GM18907 (cell line): ENCODE results near the gene HS3ST4.

Source experiments
- ATAC-seq: cut with Tn5 transposase; IDR thresholded peaks from one replicate; pipeline ENCODE4 v1.9.1; 2021; ENCODE audit warnings: mild to moderate bottlenecking, moderate library complexity; ENCODE audit not compliant: unreplicated experiment

Gene HS3ST4

GRCh38 chr16:25817295-25817694, 125.5 kb downstream of the HS3ST4 start:
- no peak for ATAC-seq

- no peak for ATAC-seq
Observed at GRCh38 chr16:25817876-25818275, 126.1 kb downstream of the HS3ST4 start.

GRCh38 chr16:25823891-25824290, 132.1 kb downstream of the HS3ST4 start:
- ATAC-seq = no peak

GRCh38 chr16:25827709-25828108, 135.9 kb downstream of the HS3ST4 start:
- no peak for ATAC-seq

- no peak for ATAC-seq
Observed at GRCh38 chr16:25828510-25828909, 136.8 kb downstream of the HS3ST4 start.

- no peak for ATAC-seq
Observed at GRCh38 chr16:25832291-25832690, 140.5 kb downstream of the HS3ST4 start.

- no peak for ATAC-seq
Observed at GRCh38 chr16:25834101-25834500, 142.3 kb downstream of the HS3ST4 start.

- ATAC-seq = no peak
Observed at GRCh38 chr16:25835126-25835525, 143.4 kb downstream of the HS3ST4 start.

GRCh38 chr16:25838724-25839186, 147.0 kb downstream of the HS3ST4 start:
- no peak for ATAC-seq

GRCh38 chr16:25841761-25842160, 150.0 kb downstream of the HS3ST4 start:
- ATAC-seq = no peak

- ATAC-seq = no peak
Observed at GRCh38 chr16:25845901-25846300, 154.1 kb downstream of the HS3ST4 start.

- ATAC-seq = no peak
Observed at GRCh38 chr16:25854141-25854540, 162.4 kb downstream of the HS3ST4 start.

GRCh38 chr16:25855063-25855462, 163.3 kb downstream of the HS3ST4 start:
- no peak for ATAC-seq

- no peak for ATAC-seq
Observed at GRCh38 chr16:25855818-25856217, 164.1 kb downstream of the HS3ST4 start.

- ATAC-seq = no peak
Observed at GRCh38 chr16:25859645-25860044, 167.9 kb downstream of the HS3ST4 start.

- ATAC-seq = no peak
Observed at GRCh38 chr16:25867041-25867440, 175.3 kb downstream of the HS3ST4 start.

GRCh38 chr16:25868106-25868505, 176.3 kb downstream of the HS3ST4 start:
- ATAC-seq = no peak

GRCh38 chr16:25868706-25869370, 177.1 kb downstream of the HS3ST4 start:
- ATAC-seq = no peak

- no peak for ATAC-seq
Observed at GRCh38 chr16:25872369-25873070, 180.8 kb downstream of the HS3ST4 start.

- no peak for ATAC-seq
Observed at GRCh38 chr16:25874196-25874595, 182.4 kb downstream of the HS3ST4 start.

GRCh38 chr16:25875956-25876598, 184.3 kb downstream of the HS3ST4 start:
- ATAC-seq = no peak

GRCh38 chr16:25877103-25877502, 185.3 kb downstream of the HS3ST4 start:
- ATAC-seq = no peak
